GM18870 (cell line): ENCODE measurements around the gene EML1.
"Not testable (repeated sequence)": the region's sequence is repeated elsewhere in the genome, so short reads cannot be mapped to it uniquely, and the experiment has no call there.

Source experiments
- ATAC-seq: cut with Tn5 transposase; IDR thresholded peaks from one replicate; pipeline ENCODE4 v1.9.1; 2021; ENCODE audit warnings: moderate library complexity; ENCODE audit not compliant: unreplicated experiment

The EML1 gene

GRCh38 chr14:99755629-99756603 lies 37.3 kb upstream of the EML1 start:
- no peak for ATAC-seq

GRCh38 chr14:99756796-99757195 lies 36.4 kb upstream of the EML1 start:
- no peak for ATAC-seq

GRCh38 chr14:99757331-99758070 lies 35.7 kb upstream of the EML1 start:
- no peak for ATAC-seq

GRCh38 chr14:99758121-99758821 lies 34.9 kb upstream of the EML1 start:
- no peak for ATAC-seq

GRCh38 chr14:99758872-99759545 lies 34.2 kb upstream of the EML1 start:
- no peak for ATAC-seq

- ATAC-seq: no peak
Measured at GRCh38 chr14:99759546-99759925, 33.7 kb upstream of the EML1 start.

GRCh38 chr14:99760817-99761216 lies 32.4 kb upstream of the EML1 start:
- no peak for ATAC-seq

GRCh38 chr14:99762911-99763310 lies 30.3 kb upstream of the EML1 start:
- not testable (repeated sequence) for ATAC-seq

GRCh38 chr14:99763527-99764221 lies 29.5 kb upstream of the EML1 start:
- no peak for ATAC-seq

- no peak for ATAC-seq
Measured at GRCh38 chr14:99764222-99764706, 28.9 kb upstream of the EML1 start.

- no peak for ATAC-seq
Measured at GRCh38 chr14:99768381-99768780, 24.8 kb upstream of the EML1 start.

- ATAC-seq: no peak
Measured at GRCh38 chr14:99769123-99769522, 24.1 kb upstream of the EML1 start.

GRCh38 chr14:99769799-99770198 lies 23.4 kb upstream of the EML1 start:
- no peak for ATAC-seq

- no peak for ATAC-seq
Measured at GRCh38 chr14:99772371-99773283, 20.6 kb upstream of the EML1 start.

GRCh38 chr14:99773521-99774497 lies 19.4 kb upstream of the EML1 start:
- ATAC-seq: no peak

- ATAC-seq: no peak
Measured at GRCh38 chr14:99774556-99775307, 18.5 kb upstream of the EML1 start.

- ATAC-seq: no peak
Measured at GRCh38 chr14:99775351-99775750, 17.9 kb upstream of the EML1 start.
